Right ventricle myocardium superior (tissue), 1 donor: ENCODE results near the gene GOLGA3. TPM values are rescaled to one million over a fixed set of nuclear protein-coding genes. Genes with fewer than 3 reads are reported as not detected.

ENCODE experiments used
- ATAC-seq: fragments of 200-7000 bp; cut with Tn5 transposase; one replicate; pipeline ENCODE4 v1.9.1; 2020; ENCODE audit warnings: mild to moderate bottlenecking; ENCODE audit not compliant: poor library complexity
- DNase-seq: peaks from one replicate; pipeline ENCODE4 v3.0.0-alpha.2; 2020
- intact Hi-C: fragments of 100-400 bp; cut with DNase I; formaldehyde crosslinking; loops from one replicate; pipeline ENCODE4 v1.11.2; 2022
- total RNA-seq: library from RNA; stranded (reverse); fragmentation: NEBNext Ultra II Directional; extraction: Animal tissue kit (Norgen Biotek cat#: 25700); gene quantifications from one replicate; pipeline ENCODE4 v1.2.1, GENCODE V29; 2021
- donor health status: DM: no; HTN: yes; CAD: no; lungs with severe emphysema.

GOLGA3 gene
- total RNA-seq, 1 donor from 2014 or later: 24.8 TPM

DNA sequence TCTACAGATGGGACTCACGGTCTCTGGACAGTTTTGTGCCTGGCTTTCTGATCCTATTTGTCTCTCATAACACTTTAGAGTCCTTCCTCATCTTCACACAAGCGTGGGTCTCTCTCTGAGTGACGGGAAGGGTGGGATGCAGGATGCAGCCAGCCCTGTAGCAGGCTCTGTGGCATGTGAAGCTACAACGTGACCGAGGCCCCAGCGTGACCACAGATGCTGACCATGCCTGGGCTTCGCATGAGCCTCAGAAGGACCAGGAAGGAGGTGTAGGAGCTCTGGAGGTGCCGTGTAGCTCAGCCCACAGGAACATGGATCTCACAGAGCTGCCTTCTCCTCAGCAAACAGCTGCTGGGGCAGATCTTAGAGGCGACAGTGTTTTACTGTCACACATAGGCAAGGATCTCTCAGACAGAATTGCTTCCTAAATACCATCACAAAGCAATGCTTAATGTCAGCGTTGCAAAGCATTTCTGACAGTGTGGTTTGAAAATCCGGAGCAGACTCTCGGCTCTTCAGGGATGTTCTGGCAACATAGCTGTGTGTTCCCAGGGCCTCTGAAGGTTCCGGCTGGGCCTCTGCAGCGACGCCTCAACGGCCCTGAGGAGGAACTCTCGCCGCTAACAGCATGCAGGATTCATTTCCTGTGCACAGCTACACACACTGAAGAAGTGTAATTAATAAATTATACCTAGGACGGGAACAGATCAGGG lies 88.9 kb downstream of the GOLGA3 start:
- ATAC-seq (peak; percentile 60), DNase-seq (no peak)
- intact Hi-C loops: no loop called here

DNA sequence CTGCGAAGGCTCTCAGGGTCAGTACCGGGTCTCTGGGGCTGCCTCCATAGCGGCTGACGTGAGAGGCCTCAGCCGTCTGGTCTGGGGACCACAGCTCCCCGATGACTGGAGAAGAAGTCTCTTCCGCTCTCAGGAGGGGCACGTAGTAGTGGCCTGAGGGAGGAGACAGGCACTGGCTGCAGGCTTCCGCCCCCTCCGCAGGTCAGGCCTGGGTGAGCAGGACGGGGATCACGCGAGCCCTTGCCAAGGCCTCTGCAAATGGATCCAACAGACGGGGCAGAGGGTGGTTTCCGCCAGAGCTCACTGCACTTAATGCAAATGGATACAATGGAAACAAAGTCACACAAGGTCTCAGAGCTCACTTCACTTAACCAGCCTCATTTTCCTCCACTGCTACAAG lies 91.8 kb downstream of the GOLGA3 start:
- peak; percentile 10 for DNase-seq
- intact Hi-C loops: no loop called here
- no peak for ATAC-seq

DNA sequence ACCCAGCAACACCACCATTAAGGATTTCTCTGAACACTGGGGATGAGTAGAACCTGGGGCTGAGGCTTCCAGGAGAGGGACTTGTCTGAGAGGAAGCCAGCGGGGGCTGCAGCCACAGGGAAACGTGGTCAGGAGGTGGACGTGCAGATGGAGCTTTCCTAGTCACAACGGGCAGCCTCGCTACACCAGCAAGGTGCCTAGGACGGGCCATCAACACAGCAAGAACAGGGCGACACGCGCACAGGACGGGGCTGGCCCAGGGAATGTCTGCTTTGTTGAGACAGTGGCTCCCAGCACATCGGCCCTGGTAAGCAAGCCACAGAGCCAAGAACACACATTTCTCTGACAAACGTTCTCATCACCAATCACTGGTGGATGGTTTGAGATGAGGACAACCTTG lies 92.3 kb downstream of the GOLGA3 start:
- intact Hi-C loops: no loop called here
- ATAC-seq (no peak), DNase-seq (peak; percentile 31)

DNA sequence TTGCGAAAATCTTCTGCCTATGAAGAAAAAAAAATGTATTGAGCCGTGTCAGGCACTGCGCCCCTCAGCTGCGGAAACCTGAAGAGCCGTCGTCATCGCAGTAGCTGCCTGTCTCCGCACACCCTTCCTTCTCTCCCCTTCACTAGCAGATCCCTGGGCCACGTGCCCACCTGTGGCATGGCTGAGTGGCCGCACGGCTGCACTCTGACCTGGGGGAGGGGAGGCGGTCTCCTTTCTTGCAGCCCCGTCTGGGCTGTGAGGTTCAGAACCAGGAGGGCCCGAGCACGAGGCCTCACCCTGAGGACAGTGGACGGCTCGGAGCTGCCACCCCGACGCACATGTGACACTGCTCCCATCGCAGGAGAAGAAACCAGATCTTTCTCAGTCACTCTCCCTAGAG lies 93.2 kb downstream of the GOLGA3 start:
- intact Hi-C loops: no loop called here
- peak; percentile 38 for DNase-seq

DNA sequence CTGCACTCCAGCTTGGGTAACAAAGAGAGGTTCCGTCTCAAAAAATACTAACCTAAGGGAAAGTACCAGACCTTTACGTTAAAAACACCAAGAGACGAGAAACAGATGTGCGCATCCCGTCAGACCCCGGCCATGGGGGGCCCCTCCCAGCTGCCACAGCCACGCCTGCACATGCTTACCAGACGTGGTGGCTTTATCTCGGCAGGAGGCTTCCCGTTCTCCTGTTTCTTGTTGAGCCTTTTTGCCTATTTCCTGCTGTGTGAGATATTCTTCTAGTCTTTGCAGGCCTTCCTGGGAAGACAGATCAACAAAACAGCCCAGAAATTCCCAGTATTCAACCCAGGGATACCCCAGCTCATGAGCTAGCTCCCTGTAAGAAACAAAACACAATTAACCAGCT lies 94.5 kb downstream of the GOLGA3 start:
- intact Hi-C loops: no loop called here
- DNase-seq (peak; percentile 17), ATAC-seq (no peak)

More for the DNA sequence above, 93.2 kb downstream of the GOLGA3 start:
- ATAC-seq: no peak

DNA sequence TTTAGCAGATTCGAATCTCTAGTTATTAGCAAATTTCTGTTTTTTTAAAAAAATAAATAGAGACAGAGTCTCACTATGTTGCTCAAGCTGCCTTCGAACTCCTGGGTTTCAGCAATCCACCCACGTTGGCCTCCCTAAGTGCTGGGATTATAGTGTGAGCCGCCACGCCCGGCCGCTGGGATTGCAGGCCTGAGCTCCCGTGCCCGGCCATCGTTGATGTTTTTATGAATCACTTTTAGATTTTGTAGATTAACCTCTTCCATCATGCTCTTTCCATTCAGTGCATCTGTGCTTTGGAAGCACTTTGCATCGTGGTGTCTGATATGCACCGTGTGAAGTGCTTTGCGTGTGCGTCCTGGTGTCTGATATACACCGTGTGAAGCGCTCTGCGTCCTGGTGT lies 97.1 kb downstream of the GOLGA3 start:
- DNase-seq (peak; percentile 10), ATAC-seq (no peak)
- intact Hi-C loops: no loop called here

DNA sequence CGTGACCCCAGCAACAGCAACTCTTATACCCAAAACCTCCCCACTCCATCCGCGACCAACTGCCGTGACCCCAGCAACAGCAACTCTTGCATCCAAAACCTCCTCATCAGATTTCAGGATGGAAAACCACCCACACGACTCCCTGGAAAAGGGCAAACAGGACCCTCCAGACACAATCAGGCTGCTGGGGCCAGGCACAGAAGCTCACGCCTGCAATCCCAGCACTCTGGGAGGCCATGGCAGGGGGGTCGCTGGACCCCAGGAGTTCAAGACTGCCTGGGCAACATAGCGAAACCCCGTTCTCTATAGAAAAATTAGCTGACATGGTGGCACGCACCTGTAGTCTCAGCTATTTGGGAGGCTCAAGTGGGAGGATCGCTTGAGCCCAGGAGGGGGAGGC lies 98.3 kb downstream of the GOLGA3 start:
- ATAC-seq (no peak), DNase-seq (no peak)
- intact Hi-C loops: no loop called here

DNA sequence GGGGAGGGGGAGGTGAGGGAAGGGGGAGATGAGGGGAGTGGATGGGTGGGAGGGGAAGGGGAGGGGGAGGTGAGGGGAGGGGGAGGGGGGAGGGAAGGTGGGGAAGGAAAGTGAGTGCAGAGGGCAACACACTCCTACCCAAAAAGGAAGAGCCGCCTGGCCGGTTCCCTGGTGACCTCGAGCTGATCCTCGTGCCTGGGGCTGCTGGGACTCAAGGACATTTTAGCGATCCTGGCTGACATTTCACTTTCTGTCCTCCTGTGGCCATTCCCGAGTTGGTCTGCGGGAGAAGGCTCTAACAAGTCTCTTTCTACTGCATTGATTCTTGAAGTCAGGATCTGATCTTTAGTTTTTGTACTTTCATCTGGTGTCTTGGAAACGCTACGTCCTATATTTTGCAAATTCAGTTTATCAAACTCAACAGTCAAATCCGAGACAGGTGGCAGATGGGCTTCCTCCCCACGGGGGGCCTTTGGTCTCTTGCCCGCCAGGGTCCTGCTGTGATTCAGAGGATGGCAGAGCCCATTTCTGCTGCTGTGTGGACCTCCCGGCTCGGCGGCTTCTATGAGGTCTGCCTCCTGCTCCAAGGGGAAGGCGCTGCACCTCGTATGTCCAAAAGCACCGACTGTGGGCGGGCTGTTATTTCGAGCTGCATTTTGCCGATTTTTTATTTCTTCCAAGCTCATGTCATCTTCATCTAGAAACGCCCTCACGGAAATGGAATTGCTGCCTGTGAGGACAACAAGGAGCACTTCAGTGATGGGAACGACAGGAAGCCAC lies 98.9 kb downstream of the GOLGA3 start:
- intact Hi-C loops: no loop called here
- DNase-seq (peak; percentile 30), ATAC-seq (no peak)

DNA sequence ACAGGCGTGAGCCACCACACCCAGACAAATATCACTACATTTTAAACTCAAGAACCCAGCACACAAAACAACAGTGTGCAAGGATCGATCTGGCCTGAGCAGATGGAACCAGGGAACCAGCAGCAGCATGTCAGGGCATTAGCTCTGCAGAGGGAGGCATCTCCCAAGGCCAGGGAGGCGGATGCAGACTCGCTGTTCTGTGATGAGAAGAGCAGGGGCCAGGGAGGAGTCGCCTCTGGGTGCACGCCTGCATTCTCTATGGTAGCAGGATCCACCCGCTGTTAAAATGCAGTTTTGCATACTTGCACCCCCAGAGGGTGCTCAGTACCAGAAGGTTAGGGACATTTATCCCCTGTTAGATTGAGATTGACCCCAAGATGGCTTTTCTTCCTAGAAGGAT lies 100.2 kb downstream of the GOLGA3 start:
- DNase-seq (peak; percentile 14), ATAC-seq (no peak)
- intact Hi-C loops: no loop called here

DNA sequence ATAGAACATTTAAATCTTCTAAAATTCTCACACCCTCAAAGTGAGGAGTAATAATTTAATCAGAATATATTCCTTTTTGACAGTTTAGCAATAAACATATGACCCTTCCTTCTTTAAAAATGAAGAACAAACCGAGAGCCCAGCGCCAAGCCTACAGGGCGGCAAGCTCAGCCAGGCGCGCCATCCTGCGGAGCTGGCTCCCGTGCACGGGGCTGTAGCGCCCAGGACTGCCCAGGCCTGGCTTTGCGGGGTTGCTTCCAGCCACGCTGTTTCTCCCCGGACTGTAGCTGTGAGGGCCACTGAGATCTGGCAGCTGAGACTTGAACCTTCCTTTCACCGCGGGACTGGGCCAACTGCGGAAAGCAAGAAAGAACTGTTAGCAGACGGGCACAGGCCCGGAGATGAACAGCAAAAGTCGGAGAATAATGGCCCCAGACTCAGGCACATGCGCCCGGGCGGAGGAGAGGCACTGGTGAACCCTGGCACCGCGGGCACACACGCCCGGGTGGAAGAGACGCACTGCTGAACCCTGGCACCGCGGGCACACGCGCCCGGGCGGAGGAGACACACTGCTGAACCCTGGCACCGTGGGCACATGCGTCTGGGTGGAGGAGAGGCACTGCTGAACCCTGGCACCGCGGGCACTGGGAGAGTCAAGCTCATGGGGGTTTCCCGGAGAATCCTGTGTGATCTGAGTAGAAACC lies 101.4 kb downstream of the GOLGA3 start:
- intact Hi-C loops: no loop called here
- no peak for ATAC-seq
- DNase-seq: peak; percentile 17

DNA sequence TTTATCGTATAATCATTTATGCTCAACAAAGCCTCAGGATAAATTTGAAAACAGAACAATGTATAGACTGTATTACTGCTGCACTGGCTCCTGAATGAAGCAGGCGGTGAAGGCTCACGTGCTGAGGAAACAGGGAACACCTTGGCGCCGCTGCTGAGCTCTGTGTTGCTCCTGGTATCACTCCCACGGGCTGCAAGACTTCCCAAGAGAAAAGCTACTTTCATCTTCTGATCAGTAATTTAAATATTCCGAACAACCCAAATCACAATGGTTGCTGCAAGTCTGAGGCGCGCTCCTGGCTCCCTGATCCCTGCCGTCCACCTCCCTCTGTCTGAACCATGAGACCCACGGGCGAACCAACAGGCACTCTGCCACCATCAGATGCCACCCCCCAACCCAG lies 102.3 kb downstream of the GOLGA3 start:
- ATAC-seq (no peak), DNase-seq (peak; percentile 6)
- intact Hi-C loops: no loop called here

DNA sequence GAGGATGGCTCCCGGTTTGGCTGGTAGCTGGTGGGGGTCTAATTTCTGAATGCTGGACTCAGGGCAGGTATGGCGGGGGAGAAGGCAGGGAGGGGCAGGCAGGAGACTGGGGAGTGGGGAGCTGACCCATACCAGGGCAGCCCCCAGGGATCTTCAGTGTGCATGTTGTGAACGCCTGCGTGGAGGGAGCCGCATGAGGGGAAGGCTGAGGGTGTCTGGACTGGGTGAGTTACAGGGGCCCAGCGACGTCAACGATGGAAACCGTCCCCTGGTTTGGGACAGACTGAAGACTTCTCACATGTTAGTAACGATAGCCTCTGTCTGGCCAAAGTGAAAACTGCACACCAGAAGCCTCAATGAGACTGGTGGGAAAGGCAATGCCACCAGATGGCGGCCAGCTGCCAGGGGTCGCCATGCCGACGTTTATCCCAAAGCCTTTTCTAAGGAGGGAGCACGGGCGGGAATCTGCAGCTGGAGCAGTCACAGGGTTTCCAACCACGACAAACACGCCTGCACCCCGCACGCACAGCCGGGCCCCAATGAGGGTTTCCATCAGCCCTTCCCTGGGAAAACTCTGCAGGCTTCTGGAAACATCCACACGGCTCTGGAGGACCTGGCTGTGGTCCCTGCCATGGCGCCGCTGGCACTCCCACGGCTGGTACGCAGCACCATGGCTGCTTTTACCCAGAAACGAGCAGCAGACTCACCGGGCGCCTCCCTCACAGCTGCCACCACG lies 104.0 kb downstream of the GOLGA3 start:
- intact Hi-C loops: no loop called here
- DNase-seq (peak; percentile 17), ATAC-seq (no peak)

DNA sequence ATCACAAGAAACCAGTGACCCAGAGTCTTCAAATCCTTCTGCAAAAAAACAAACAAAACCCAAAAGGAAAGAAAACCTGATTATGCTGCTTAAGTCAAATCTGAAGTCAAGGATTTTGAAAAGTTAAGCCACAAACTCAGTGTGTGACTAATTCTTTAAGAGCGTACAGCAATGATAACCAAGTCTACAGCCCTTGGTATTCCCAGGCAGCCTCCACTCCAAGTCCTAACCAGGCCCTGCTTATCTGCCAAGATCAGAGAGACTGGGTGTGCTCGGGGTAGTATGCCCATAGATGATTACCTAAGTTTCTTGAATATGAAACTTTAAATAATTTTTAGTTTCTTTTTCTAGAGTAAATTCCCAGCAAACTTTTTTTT lies 104.9 kb downstream of the GOLGA3 start:
- intact Hi-C loops: no loop called here
- no peak for ATAC-seq

DNA sequence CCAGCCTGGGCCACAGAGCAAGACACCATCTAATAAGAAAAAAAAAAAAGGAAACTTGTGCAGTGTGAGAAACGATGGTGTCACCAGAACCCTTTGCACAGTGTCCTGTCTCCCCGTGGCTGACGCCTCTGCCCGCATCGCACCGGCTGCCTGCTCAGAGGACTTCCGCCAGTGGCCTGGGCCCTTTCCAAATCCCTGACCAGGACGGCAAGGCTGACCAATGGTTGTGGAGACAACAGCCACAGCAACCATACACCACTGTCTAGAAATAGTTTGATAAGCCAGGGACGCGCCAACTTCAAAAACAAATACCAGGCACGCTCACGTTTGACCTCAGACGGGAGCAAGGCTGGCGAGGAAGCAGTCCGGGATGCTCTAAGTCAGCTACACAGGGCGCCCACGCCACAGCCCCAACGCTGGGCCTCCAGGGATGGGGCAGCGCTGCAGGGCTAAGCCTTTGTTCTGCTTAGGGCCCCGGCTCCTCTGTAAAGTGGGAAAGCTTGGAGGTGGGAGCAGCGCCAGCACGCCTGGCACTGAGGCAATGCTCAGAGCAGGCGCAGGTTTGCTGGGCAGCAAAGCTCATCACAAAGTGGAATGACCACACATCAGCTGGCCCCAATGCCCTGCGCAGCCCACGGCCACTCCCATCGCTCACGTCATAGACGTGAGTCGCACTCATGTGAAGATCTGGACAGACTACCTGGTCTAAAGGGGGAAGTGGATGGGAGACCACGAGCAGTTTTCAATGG lies 105.5 kb downstream of the GOLGA3 start:
- peak; percentile 86 for ATAC-seq
- intact Hi-C loops: no loop called here
- peak; percentile 60 for DNase-seq

More for the DNA sequence above, 104.9 kb downstream of the GOLGA3 start:
- no peak for DNase-seq

DNA sequence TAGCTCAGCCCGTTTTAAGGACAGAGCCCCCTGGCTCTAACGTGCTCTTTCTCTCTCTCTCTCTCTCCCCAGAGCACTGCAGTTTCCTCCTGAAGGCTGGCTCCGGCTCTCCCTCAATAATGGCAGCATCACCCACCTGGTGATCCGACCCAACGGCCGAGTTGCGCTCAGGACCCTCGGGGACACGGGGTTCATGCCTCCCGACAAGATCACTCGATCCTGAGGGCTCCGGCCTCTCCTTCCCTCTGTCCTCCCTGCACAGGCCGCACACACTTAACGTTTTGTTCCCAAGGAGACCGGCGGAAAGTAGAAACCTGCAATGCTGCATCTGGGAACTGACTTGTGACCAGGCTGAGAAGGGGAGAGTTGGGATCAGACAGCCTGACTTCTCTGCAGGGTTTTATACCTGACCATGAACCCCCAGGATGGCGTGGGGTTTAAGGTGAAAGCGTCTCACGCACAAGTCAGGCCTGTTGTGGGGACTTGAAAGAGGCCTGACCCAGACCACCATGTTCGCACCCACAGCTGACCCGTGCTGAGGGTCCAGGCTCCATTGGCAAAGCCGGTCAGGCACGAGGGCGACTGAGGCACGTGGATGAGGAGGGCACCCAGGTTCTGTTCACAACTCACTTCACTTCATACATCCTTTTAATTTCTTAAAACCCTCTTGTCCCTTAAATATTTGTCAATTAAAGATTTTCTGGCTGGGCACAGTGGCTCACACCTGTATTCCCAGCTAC lies 107.9 kb downstream of the GOLGA3 start:
- ATAC-seq (no peak), DNase-seq (peak; percentile 33)
- intact Hi-C loops: no loop called here

DNA sequence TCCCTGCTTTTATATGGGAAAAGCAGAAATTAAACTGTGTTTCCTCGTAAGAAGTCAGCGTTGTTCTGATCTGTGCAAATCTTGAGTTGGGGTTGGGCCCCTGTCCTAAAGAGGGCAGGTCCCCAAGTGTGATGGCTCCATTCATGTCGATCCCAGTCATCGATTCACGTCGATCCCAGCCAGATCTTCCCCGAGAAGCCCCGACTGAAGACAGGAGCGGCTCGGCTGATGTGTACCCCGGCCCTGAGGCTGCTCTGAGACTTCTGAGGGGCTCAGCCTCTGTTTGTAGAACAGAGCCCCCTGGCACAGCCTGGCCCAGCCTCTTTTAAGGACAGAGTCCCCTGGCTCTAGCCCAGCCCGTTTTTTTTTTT lies 108.7 kb downstream of the GOLGA3 start:
- DNase-seq (peak; percentile 26), ATAC-seq (no peak)
- intact Hi-C loops: no loop called here

DNA sequence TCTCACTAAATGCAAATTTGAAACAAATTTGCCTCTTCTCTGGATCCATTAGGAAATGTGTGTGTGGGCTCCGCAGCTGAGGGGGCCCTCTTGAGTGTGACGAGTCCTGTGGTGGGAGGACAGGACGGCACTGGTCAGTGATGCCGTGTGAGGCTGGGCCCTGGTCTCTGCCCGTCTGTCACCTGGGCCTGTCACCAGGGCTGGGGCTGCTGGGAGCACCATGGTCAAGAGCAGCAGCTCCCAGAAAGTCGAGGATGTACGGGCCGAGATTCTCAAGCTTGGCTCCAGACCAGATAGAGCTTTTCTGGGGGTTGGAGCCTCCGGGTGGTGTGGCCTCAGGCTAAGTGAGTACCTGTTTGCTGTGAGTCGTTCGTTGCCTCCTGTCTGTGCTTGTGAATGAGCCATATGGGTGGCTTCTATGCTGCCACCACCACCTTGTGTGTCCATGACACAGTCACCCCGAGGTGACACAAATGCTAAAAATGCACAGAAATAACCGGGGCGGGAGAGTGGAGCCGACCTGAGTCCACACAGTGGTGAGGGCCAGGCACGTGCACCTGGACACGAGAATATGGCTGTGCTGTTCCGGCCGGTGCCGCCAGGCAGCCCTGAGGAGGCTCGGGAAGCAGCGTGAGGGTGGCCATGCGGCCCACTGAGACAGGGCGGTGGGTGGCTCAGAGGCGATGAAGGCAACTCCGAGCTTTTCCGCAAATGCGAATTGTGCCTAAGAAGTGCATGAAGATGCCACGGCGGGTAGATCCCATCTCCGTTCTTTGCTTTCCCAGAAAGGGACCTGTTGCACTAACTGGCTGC lies 109.3 kb downstream of the GOLGA3 start:
- DNase-seq (peak; percentile 35), ATAC-seq (no peak)

More for the DNA sequence above, 109.3 kb downstream of the GOLGA3 start:
- intact Hi-C loops: no loop called here
